DMS114 treated with DMSO at 0.1 percent for 48 hours (cell line): Measurements from ENCODE around the gene ANKZF1.

Experiments used
- DNase-seq: peaks from one replicate; lab custom pipeline; 2025; ENCODE audit not compliant: unreplicated experiment; lab: John Stamatoyannopoulos, UW

Gene ANKZF1

DNA sequence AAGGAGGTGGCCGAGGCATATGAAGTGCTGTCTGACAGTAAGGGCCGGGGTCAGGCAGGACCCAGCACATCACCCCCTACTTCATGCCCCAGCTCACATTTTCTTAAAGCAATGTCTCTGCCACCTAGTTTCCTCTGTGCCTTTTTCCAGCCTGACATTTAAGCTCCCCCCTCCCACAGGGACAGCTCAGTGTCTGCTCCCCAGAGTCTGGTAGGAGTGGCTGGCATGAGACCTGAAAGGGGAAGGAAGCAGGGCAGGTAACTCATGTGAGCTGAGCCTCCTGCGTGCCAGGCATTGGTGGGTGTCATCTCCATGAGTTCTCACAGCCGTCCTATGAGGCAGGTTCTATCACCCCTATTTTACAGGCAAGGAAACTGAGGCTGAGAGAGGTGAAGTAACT lies 51.0 kb downstream of the ANKZF1 start:
- DNase-seq, result no peak

DNA sequence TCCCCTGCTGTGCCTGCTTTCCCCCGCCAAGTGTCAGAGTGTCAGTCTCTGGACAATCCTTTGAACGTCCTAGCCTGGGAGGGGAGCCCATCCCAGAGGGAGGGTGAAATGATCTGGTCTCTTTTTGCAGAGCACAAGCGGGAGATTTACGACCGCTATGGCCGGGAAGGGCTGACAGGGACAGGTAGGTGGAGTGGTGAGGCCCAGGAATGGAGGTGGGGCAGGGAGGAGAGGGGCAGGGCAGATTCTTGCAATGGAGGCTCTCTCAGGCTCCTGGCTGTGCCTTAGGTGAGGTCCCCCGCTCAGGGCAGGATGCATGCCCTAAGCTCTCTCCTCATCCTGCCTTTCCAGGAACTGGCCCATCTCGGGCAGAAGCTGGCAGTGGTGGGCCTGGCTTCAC lies 52.0 kb downstream of the ANKZF1 start:
- DNase-seq, result no peak

DNA sequence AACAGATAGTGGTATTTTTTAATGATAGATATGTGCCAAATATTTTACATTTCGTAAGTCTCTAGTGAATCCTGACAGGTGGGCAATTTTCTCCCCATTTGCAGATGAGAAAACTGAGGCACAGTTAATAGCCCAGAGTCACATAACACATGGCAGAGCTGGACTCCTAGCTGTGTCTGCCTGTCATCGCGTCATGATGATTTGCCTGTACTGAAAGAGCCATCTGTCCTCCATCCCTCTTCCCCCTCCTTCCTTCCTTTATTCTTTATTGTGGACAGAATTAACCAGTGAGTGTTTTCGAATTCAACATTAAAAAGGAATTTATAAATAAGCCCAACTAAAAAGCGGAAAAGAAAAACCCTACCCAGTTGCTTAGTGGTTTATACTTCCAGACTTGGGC lies 52.8 kb downstream of the ANKZF1 start:
- no peak for DNase-seq

DNA sequence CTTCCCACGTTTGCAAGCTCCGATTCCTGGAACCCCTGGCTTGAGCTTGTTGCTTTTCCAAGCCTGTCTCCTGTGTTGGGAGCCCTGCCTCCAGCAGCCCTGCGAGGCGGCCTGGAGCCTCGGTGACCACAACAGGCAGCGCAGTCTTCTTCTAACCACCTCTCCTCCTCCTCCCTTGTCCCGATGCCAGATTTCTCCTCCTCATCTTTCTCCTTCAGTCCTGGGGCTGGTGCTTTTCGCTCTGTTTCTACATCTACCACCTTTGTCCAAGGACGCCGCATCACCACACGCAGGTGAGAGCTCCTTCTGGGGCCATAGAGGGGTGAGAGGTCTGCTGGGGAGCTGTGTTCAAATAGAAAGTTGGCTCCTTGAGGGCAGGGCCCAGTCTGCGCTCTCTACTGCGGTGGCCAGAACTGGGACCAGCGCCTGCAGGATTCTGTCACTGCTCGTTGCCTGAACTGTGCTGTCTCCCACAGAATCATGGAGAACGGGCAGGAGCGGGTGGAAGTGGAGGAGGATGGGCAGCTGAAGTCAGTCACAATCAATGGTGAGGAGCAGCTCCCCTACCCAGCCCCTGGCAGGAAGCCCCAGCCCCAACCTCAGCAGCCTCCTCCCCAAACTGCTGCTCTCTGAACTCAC lies 53.5 kb downstream of the ANKZF1 start:
- no peak for DNase-seq

DNA sequence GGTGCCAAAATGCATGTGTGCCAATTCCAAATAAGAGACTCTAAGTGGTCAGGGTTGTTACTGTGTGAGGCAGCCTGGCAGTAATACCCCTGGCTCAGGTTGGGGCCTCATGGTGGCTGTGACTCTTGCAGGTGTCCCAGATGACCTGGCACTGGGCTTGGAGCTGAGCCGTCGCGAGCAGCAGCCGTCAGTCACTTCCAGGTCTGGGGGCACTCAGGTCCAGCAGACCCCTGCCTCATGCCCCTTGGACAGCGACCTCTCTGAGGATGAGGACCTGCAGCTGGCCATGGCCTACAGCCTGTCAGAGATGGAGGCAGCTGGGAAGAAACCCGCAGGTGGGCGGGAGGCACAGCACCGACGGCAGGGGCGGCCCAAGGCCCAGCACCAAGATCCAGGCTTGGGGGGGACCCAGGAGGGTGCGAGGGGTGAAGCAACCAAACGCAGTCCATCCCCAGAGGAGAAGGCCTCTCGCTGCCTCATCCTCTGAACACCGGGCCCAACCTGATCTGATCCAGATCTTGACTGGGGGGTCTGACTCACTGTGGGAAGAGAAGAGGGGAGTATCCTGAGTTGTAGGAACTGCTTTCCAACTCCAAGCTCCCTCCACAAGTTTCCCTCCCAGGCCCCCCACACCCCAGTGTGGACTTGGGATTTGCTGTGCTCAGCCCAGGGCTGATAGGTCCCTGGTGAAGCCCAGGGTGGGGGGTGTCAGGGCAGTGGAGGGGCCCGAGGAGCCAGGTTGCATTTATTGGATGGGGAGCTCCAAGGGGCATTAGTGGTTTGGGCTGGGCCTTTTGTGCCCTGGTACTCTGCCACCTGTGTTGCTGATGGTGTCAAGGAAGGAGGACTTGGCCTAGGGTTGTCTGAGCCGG lies 55.1 kb downstream of the ANKZF1 start:
- no peak for DNase-seq

DNA sequence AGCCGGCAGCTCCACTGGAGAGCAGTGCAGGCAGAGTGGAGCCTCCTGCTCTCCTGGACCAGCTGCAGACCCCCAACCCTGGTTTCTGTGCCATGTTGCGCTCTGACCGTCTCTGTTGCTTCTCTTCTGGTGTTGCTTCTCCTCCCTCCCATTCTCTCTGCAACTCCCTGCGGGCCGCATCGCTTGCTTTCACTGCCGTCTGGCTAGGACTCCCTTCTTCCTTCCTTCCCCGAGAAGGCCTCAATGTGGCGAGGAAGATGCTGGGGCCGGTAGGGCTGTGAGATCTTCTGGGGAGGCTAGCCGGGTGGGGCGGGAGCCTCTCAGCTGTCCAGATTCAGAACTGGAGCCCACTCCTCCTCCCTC lies 55.7 kb downstream of the ANKZF1 start:
- DNase-seq, result no peak

DNA sequence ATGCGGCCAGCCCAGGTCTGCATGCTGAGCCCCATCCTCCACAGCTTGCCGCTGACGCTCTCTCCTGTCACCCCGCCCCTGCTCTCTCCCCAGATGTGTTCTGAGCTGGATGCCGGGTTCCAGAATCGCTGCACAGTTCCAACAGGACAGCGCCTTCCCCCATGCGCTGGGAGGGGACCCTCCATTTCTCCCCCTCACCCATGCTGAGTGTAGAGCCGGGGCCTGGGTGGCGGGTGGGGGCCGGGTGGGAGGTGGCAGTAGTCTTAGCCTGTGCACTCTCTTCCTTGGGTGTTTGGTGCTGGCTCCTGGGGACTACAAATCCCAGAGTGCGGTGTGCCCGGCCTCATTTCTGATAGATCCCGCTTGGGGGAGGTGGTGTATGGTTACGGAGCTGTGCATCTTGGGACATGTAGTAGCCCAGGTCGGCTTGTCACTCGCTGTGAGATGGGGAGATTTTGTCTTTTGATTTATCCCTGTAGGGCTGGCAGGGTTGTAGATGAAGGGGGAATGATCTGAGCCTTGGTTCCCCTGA lies 56.4 kb downstream of the ANKZF1 start:
- peak; percentile 28 for DNase-seq
